HG03378 (cell line): ENCODE results near the gene ATRNL1.

Experiments
- ATAC-seq: cut with Tn5 transposase; IDR thresholded peaks from one replicate; pipeline ENCODE4 v1.9.1; 2021; ENCODE audit warnings: mild to moderate bottlenecking, moderate library complexity; ENCODE audit not compliant: unreplicated experiment

Gene ATRNL1

DNA sequence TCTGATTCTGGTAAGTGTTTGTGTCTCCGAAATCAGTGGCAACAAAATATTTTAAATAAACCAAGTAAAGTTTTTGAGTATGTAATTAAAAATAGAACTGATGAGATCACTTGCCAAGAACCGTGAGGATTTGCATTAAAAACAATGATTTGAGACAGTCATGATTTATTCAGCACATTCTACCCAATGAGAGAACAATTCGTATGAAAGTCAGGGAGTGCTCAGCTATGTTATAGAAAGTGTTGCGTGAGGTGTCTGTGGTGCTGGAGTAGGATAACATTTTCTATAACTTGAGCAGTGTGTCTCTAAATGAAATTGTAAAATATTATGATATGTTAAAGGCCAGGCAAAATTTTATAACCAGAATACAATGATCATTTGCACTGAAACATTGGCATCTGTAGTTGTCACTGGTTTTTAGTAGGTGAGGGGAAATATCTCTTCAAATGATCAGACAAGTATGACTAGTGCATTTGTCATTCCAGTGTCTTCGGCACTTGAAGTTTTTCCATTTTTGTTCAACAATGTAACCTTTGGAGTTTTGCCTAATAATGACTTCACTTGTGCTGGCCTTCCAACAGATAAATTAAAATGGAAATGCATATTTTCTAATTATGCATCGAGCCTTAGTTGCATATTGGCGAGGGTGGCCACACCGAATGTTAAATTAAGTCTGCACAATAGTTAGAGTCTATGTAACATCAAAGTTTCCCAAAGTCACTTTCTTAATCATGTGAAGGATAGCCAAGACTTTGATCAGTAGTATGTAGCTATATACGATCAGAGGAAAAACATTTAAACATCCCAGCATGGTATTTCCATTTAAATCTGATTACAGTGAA is 844.0 kb downstream of the ATRNL1 start:
- ATAC-seq, result no peak

DNA sequence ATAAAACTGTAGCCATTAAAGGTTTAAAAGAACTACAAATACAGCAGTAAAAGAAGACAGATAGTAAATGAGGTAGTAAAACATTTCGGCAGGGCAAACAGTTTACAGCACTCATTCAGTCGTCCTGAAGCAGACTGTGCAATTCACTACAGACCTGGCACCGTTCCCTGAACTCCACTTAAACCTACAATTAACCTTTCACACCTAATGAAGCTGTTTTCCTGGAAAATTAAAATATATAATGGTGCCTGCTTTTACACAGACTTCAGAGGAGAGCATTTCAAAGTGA is 844.5 kb downstream of the ATRNL1 start:
- no peak for ATAC-seq

DNA sequence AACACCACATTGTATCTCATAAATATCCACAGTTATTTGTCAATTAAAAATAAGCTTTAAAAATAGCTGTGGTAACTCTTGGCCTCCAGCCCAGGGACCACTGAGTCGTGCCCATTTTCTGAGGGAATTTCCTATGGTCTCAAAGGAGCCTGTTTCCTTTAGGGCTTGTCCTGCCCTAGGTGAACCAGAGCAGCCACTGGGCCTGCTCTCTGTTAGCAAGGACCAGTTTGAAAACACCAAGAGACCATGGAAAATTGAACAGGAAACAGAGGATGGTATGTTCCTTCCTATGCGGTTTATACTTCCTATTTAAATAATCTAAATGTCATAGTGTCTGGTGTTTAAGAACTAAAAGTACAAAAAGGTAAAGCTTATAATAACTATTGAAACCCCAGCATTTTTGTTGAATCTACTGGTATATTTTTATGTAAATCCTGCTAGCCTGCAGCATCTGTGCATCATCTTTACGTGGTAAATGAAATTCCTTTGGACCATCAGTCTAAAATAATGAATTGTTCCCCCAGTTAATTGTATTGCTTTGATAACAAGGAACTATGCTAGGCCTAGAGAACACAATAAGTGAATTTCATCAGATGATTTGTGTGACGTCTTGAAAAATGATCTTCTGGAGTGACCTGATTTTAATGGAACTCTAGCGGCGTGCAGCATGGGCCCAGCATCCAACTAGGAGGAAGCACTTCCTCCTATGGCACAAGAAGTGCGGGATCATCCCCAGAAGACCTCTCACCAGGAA is 846.1 kb downstream of the ATRNL1 start:
- ATAC-seq, result no peak

DNA sequence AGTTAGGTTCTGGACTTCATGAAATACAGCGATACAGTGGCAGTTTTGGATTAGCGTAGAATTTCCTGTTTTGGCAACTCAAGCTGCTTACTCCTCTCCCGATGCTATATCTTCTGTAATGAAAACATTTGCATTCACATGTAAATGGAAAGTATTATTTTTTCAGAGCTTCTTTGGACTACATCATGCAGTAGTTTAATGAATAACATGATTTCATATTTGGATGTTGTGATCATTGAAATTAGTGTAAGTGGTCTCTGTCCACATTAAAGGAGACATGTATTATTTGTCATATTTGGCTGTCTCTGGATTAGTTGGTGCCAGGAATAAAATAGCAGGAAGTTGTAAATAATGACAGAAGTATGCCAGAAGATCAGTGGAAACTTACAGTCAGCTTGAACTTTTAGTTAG is 848.2 kb downstream of the ATRNL1 start:
- ATAC-seq, result no peak

DNA sequence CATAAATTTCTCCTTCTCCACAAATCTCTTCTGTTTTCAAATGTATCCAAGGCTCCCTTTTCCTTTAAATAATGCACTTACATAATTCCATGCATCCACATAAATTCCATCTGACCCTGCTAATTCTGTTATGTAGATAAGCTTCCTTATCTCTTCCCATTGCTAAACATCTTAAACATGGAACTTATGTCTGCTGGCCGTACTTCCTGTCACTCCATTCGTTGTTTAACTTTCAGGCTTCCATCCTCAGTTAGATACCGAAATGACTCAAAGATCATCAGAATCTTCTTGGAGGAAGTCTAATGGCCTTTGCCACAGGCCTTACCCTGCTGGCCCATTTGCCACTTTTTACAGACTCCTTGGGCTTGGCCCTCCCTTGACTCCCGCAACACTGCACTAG is 848.9 kb downstream of the ATRNL1 start:
- ATAC-seq, result no peak

DNA sequence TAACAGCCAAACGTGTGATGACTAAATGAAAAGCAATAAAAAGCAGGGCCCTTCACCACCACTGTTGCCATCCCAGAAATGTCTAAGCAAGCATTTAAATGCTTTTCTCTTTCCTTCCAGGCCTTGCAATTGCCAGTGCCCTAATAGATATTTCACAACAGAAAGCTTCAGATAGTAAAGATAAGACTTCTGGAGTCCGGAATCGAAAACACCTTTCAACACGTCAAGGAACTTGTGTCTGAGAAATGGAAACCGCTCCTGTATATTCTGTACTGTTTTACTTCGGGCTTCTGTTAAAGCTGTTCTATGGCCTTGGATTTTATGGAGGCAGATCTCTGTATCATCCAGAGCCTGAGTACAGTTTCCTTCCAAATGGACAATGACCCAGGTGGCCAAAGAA is 851.4 kb downstream of the ATRNL1 start:
- no peak for ATAC-seq

DNA sequence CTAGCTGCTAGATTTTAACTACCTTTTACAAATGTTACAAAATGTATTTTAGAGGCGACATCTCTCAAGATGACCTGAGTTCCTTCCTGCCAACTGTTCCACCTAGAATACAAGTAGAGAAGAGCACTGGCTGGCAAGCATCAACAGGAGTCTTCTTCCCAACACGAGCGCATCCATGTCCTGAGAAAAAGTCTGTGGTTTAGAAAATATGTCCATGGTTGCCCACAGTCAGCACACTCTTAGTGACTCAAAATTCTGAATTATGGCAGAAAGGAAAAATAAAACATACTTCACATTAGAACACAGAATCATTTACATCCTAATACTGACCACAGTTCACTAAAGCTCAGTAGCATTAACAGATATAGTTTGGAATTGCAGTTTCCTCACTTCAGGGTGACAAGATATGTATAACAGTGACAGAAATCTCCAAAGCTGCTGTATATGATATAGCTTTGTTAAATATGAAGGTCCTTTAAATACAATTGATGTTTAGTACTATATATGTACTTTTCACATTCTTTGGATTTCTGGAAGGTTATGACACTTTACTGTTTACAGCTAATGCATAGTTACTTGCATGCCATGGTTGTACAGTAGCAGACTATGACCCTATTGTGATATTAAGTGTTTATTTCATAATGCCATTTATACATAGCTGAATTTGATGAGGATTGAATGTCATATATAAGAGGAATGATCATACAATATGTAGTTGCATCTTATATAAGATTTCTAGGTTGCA is 852.7 kb downstream of the ATRNL1 start:
- no peak for ATAC-seq

DNA sequence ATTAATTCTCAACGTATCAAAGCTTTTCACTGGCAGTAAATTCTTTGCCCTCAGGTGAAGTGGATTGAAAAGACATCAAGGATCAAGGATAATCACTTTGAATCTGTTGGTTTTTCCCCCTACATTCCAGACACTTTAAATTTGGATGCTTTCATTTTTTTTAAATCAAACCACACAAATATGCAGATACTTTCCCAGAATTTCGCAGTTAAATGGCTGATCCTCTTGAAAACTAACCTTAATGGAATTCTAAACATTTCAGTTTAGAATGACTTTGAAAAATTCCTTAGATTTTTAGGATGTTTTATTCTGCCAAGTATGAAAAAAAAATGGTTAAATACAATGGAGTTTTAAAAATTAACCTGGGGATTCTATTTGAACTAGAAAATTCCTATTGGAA is 853.9 kb downstream of the ATRNL1 start:
- ATAC-seq, result no peak

DNA sequence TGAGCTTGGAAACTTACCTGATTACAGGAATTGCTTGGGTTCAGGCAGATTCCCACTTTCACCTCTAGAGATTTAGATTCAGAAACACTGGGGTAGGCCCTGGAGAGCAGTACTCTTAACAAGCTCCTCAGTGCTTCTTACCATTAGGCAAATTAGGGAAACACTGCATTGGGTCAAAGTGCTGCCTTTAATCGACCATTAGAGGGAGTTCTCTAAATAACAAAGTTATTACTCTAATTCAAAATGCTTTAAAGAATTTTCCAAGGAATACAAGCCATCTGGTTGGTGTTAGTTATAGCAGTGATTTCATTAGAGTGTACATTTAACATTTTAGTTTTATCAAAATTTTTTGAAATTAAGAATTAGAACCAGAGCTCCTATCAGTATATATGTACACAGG is 855.3 kb downstream of the ATRNL1 start:
- ATAC-seq, result no peak

DNA sequence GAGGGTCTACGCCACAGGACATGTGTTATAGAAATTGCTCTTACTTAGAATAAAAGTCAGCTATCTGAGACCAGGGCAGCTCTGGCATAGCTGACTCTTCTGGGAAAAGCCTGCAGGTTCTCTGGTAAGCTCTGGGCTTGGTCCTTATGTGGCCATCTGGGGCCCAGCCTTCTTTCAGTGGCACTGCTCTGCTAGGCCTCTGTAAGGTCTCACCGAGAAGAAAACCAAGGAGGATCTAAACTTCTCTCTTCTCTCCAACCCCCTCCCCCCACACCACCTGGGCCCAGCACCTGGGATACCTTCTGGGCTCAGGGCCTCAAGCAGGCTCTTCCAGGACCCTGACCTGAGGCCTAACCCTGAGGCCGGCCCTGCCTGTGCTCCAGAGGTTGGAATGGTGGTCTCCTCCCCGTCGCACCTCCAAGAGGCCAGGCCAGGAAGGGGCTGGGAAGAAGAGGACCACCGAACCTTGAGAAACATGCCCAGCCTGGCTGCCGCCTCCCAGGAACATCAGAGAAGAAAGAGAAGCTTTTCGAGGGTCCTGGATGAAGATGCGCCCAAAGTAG is 856.2 kb downstream of the ATRNL1 start:
- ATAC-seq, result no peak

DNA sequence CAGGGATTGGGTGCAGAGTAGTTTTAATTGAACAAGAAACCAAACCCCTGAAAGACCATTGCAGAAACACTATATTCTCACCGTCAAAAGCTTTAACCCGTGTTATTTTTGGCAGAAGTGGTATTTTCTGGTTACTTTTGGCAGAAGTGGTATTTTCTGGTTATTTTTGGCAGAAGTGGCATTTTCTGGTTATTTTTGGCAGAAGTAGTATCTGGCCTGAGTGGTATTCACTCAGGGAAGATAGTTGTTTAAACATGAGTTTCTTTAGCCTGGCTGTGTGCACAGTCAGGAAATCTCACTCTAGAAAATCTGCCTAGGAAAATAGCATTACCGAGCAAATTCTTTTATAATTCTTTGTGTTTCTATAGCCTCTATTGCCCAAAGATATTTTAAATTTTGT is 857.2 kb downstream of the ATRNL1 start:
- ATAC-seq, result no peak

DNA sequence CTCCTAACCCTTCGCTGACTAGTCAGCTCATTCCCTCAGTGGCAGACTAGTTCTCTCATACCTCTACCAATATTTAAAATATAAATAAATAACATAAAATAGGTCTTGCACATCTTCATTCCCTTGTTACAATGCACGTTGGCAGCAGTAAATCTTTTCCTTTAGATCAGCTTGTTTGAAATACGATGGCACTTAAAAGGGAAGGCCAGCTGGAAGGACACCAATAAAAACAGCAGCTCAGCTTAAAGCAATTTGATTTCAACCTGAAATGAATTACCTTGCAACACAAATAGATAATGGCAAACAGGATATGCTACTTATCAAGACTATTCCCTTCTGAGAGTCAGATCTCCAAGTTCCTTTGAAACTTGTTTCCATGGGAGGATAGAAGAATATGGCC is 858.1 kb downstream of the ATRNL1 start:
- no peak for ATAC-seq

DNA sequence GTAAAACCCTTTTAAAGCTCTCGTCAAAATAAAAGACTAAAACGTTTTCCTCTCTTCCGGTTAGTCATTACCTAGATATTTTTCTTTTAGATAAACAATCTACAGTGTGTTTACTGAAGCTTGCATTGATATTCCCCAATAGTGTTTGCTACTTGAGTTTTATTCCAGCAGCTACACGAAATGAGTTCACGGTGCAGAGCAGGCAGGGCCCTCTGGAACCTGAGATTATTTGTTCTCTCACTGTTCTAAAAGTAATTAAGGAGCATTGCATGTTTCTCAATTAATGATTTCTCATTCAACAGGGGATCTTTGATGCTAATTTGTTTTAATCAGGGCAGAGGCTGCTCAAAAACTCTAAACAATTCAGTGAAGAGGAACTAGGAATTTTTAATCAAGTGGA is 860.1 kb downstream of the ATRNL1 start:
- ATAC-seq, result no peak

DNA sequence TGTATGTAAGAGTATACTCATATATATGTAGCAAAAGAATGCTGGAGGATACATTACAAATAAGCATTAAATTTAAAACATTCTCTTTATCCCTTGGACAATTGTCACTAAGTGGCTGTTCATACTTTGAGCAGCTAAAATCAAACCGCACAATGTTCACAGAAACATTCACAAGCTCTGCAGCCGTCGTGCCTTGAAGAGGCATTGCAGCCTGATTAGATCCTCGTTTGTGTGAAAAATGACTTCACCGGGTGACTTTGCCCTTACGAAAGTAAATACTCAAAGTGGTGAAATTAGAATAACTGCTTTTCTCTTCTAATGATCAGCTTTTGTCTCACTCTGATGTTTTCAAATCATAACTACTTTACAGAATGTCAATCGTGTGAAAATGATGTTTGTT is 860.8 kb downstream of the ATRNL1 start:
- ATAC-seq, result no peak

DNA sequence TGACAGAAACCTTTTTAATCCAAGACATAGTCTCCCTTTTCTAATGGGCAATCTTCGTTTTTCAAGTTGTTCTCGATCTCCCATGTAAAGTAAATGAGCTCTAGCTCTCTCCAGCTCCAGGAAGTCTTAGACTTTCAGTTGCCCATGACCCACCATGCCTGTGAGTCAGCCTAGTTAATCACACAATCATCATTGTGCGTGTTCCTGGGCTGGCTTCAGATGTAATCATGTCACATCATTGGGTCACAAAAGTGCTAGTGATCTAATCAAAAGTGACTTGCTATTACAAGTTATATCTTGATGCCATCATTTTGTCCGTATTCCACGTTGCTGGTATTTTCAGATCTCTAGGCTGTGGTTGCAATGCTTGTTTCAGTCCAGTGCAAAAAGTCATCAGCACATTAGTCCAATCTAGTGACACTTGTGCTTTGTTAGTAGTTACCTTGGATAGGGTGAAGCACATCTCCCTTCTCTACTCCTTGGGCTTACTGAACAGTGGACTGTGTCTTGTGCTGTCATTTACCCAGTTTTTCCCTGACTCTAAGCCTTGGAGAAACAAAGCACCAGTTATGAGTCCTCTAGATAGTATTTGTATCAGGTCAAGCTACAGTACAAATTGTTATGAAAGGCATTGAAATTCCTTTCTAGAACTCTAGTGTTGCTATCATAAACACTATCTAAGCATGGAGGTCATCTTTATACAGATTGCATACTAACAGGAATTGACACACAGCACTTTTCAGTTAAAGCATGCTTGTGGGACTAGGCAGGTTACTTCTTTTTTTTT is 863.3 kb downstream of the ATRNL1 start:
- ATAC-seq, result no peak

DNA sequence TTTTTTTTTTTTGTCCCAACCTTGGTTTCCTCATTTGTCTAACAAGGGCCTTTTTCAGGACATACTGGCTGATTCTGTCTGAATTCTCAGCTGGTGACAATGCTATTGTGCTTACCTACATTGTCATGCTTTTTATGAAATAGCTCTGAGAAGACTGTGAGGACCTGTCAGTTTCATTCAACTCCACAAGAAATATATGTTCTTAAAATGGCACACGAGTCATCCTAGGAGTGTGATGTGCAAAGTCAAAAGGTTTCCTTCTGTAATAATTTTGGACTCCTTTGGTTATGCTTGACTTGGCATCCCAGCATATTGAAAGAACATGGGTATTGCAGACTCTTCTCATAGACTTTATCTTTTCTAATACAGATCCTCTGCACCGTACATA is 863.8 kb downstream of the ATRNL1 start:
- no peak for ATAC-seq

DNA sequence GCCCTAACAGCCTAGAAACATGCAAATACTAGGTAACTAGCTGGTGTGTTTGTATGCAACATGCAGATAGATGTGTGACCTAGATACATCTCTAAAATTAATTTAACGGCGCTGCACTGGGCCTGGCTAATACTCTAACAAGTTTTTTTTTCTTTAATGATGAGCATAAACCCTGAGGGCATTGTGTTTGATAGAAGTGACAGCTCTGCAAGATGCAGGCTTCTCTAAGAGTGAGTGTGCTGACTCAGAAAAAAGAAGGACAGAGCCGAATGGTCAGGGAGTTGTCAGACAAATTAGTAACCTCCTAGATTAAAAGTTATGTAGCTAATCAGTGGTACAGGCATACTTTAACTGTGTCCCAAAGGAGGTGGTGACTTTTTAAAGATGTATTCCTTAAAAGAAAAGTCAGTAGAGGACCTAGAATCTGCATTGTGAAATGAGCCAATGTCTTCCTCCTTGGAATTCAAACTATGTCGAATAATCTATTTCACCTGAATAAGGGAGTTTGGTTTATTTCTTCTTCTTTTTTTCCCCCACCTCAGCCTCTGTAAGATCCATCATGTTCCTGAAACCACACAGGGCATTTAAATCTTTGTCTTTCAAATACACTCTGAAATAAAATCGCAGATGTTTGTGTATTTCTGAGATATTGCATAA is 864.7 kb downstream of the ATRNL1 start:
- ATAC-seq, result no peak

DNA sequence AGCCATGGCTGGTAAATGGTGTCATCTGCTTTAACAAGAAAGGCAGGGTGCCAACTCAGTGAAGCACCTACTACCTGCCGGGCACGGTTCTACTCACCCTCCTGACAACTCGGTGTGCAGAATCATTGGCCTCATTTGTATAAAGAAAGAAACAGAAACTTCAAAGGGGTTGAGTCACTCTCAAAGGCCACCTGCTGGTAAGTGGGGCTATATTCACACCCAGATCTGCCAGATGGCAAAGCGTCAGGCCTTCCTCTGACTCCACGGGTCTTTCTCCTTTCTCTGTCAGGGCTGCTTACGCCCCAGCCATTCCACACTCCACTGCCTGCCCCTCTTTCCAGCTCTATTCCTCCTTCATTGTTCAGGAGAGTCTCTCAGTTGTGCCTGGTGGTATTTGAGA is 870.7 kb downstream of the ATRNL1 start:
- no peak for ATAC-seq

DNA sequence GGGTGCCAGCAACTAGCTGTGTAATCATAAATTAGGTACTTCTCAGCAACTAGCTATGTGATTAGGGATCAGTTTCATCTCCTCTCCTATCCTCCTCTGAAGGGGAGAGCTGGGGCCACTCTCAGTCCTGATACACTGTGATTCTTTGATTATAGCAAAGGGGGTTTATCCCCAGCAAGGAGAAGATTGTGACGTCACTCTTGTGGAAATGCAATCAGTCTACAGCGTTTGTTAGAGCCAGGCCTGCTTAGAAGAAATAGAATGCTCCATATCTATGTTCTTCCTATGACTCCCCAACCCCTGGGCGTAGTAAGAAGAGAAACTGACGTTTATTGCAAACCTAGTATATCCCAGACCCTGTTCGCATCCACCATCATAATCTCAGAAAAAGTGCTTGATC is 871.7 kb downstream of the ATRNL1 start:
- ATAC-seq, result no peak

DNA sequence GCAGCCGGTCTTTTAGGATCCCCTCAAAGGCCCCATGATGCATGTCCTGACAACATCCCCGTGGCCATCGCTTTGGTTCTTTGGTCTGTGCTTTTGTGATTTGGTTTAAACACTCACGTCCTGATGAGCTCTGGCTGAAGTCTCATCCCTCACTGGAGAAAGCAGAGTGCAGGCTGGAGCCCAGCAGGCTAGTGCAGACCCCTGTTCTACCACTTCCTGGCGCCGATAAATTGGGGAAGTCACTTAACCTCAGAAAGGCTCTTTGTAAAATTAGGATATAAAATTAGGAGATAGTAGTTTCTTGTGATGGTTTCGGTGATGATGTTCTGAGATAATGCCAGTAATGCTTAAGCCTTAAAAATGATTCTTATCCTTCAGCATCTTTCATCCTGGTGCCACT is 872.2 kb downstream of the ATRNL1 start:
- ATAC-seq, result no peak
